Retinal pigment epithelial cell (primary cell): ENCODE results near the gene MUC5AC.

ENCODE experiments used
- DNase-seq: peaks from one replicate; pipeline ENCODE4 v3.0.0-alpha.2; 2010; ENCODE audit warnings: low read depth
- H3K4me3 ChIP-seq: 2 replicates; pipeline ENCODE4 v1.5.1; 2011; ENCODE audit warnings: mild to moderate bottlenecking, low read length, control low read depth, moderate library complexity
- CTCF ChIP-seq: conservative IDR thresholded peaks from 2 replicates; pipeline ENCODE4 v1.5.1; 2011; ENCODE audit warnings: low read depth, low read length, control low read depth, inconsistent platforms

MUC5AC gene

GRCh38 chr11:1123970-1124369 is 33.8 kb upstream of the MUC5AC start:
- DNase-seq: no peak
- H3K4me3 ChIP-seq: no peak overlapping the region
- TF ChIP-seq CTCF: no peak

GRCh38 chr11:1125803-1126202 is 31.9 kb upstream of the MUC5AC start:
- TF ChIP-seq CTCF: no peak
- H3K4me3 ChIP-seq: no peak overlapping the region
- DNase-seq: no peak

GRCh38 chr11:1126491-1126926 is 31.2 kb upstream of the MUC5AC start:
- TF ChIP-seq CTCF: no peak
- no peak overlapping the region for H3K4me3 ChIP-seq
- no peak for DNase-seq

GRCh38 chr11:1126935-1127663 is 30.7 kb upstream of the MUC5AC start:
- no peak for DNase-seq
- TF ChIP-seq CTCF: no peak

GRCh38 chr11:1127664-1128162 is 30.0 kb upstream of the MUC5AC start:
- H3K4me3 ChIP-seq: no peak overlapping the region
- no peak for DNase-seq
- TF ChIP-seq CTCF: no peak

More at GRCh38 chr11:1126935-1127663, 30.7 kb upstream of the MUC5AC start:
- no peak overlapping the region for H3K4me3 ChIP-seq

GRCh38 chr11:1128311-1129142 is 29.2 kb upstream of the MUC5AC start:
- TF ChIP-seq CTCF: no peak
- DNase-seq: no peak
- H3K4me3 ChIP-seq: no peak overlapping the region
